ENCODE measurements around the gene ARRB1.
"Not testable (repeated sequence)": the region's sequence is repeated elsewhere in the genome, so short reads cannot be mapped to it uniquely, and the experiment has no call there.

Gene ARRB1

GRCh38 chr11:75307058-75307457 lies 44.4 kb downstream of the ARRB1 start:
- H3K4me3 ChIP-seq (ENCODE audit: low read depth, low read length): no peak overlapping the region
- no peak for TF ChIP-seq CTCF (IDR thresholded peaks at IDR 0.05; ENCODE audit: low read depth, low read length)

- no peak overlapping the region for H3K4me3 ChIP-seq (ENCODE audit: low read depth, low read length)
- TF ChIP-seq CTCF (IDR thresholded peaks at IDR 0.05; ENCODE audit: low read depth, low read length): no peak
These were observed 44.9 kb downstream of the ARRB1 start for GRCh38 chr11:75306529-75306928.

GRCh38 chr11:75305993-75306392 lies 45.5 kb downstream of the ARRB1 start:
- TF ChIP-seq CTCF (IDR thresholded peaks at IDR 0.05; ENCODE audit: low read depth, low read length): no peak
- H3K4me3 ChIP-seq (ENCODE audit: low read depth, low read length): no peak overlapping the region

- TF ChIP-seq CTCF (IDR thresholded peaks at IDR 0.05; ENCODE audit: low read depth, low read length): no peak
- H3K4me3 ChIP-seq (ENCODE audit: low read depth, low read length): no peak overlapping the region
These were observed 46.0 kb downstream of the ARRB1 start for GRCh38 chr11:75305452-75305851.

- H3K4me3 ChIP-seq (ENCODE audit: low read depth, low read length): not testable (repeated sequence)
These were observed 46.5 kb downstream of the ARRB1 start for GRCh38 chr11:75304941-75305340.

- TF ChIP-seq CTCF (IDR thresholded peaks at IDR 0.05; ENCODE audit: low read depth, low read length): no peak
These were observed 47.8 kb downstream of the ARRB1 start for GRCh38 chr11:75303544-75304224.

GRCh38 chr11:75302371-75302770 lies 49.1 kb downstream of the ARRB1 start:
- TF ChIP-seq CTCF (IDR thresholded peaks at IDR 0.05; ENCODE audit: low read depth, low read length): no peak
- no peak overlapping the region for H3K4me3 ChIP-seq (ENCODE audit: low read depth, low read length)

More at GRCh38 chr11:75303544-75304224, 47.8 kb downstream of the ARRB1 start:
- no peak overlapping the region for H3K4me3 ChIP-seq (ENCODE audit: low read depth, low read length)

Data from WI38 (cell line).